ENCODE results near the gene EFTUD2.

EFTUD2 gene

DNA sequence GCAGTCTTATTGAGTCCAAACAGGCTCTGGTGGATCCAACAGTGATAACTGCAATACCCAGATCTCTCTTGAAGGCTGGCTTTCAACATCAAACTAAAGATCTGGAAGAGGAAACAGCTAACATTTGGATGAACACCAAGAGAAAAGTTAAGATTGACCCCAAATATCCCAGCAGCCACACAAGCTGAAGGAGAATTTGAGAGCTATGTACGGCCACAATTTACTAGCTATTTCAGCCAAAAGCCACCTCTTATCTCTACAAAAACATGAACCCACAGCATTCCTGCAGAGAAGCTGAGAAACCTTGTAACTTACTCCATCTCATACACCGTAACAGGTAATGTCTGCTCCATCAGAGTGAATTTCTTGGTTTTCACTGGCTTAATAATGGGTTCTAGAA, 14.3 kb downstream of the EFTUD2 start:
- Histone ChIP-seq H3K9me3 (no peaks in the 10 kb centered on the region), H3K27me3 (no peaks in the 10 kb centered on the region), H3K4me1 (no peaks in the 10 kb centered on the region), H3K4me3 (ENCODE audit: low read depth, low read length) (no peak overlapping the region), H3K36me3 (peaks cover 83% of the 10 kb centered on the region)
- DNase-seq: no peak
- TF ChIP-seq, protein P1, sequence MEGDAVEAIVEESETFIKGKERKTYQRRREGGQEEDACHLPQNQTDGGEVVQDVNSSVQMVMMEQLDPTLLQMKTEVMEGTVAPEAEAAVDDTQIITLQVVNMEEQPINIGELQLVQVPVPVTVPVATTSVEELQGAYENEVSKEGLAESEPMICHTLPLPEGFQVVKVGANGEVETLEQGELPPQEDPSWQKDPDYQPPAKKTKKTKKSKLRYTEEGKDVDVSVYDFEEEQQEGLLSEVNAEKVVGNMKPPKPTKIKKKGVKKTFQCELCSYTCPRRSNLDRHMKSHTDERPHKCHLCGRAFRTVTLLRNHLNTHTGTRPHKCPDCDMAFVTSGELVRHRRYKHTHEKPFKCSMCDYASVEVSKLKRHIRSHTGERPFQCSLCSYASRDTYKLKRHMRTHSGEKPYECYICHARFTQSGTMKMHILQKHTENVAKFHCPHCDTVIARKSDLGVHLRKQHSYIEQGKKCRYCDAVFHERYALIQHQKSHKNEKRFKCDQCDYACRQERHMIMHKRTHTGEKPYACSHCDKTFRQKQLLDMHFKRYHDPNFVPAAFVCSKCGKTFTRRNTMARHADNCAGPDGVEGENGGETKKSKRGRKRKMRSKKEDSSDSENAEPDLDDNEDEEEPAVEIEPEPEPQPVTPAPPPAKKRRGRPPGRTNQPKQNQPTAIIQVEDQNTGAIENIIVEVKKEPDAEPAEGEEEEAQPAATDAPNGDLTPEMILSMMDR (IDR thresholded peaks at IDR 0.05; ENCODE audit: low read depth, low read length): no peak

- no peak for DNase-seq
- Histone ChIP-seq H3K36me3 (peaks cover 95% of the 10 kb centered on the region), H3K4me1 (no peaks in the 10 kb centered on the region), H3K4me3 (ENCODE audit: low read depth, low read length) (no peak overlapping the region), H3K9me3 (no peaks in the 10 kb centered on the region), H3K27me3 (no peaks in the 10 kb centered on the region)
- TF ChIP-seq, protein P1 (IDR thresholded peaks at IDR 0.05; ENCODE audit: low read depth, low read length): no peak
These were observed 18.1 kb downstream of the EFTUD2 start for GRCh38 chr17:44881145-44881544.

- TF ChIP-seq, protein P1 (IDR thresholded peaks at IDR 0.05; ENCODE audit: low read depth, low read length): no peak
- no peak for DNase-seq
- no peak overlapping the region for H3K4me3 ChIP-seq (ENCODE audit: low read depth, low read length)
- H3K36me3 ChIP-seq: peaks cover 97% of the 10 kb centered on the region
- H3K9me3 ChIP-seq: no peaks in the 10 kb centered on the region
- no peaks in the 10 kb centered on the region for H3K27me3 ChIP-seq
- H3K4me1 ChIP-seq: no peaks in the 10 kb centered on the region
These were observed 19.2 kb downstream of the EFTUD2 start for GRCh38 chr17:44880062-44880461.

- H3K9me3 ChIP-seq: no peaks in the 10 kb centered on the region
- H3K36me3 ChIP-seq: peaks cover 96% of the 10 kb centered on the region
- no peak for DNase-seq
- H3K4me1 ChIP-seq: no peaks in the 10 kb centered on the region
- no peak overlapping the region for H3K4me3 ChIP-seq (ENCODE audit: low read depth, low read length)
- no peaks in the 10 kb centered on the region for H3K27me3 ChIP-seq
- TF ChIP-seq, protein P1 (IDR thresholded peaks at IDR 0.05; ENCODE audit: low read depth, low read length): no peak
These were observed 19.9 kb downstream of the EFTUD2 start for GRCh38 chr17:44879376-44879775.

DNA sequence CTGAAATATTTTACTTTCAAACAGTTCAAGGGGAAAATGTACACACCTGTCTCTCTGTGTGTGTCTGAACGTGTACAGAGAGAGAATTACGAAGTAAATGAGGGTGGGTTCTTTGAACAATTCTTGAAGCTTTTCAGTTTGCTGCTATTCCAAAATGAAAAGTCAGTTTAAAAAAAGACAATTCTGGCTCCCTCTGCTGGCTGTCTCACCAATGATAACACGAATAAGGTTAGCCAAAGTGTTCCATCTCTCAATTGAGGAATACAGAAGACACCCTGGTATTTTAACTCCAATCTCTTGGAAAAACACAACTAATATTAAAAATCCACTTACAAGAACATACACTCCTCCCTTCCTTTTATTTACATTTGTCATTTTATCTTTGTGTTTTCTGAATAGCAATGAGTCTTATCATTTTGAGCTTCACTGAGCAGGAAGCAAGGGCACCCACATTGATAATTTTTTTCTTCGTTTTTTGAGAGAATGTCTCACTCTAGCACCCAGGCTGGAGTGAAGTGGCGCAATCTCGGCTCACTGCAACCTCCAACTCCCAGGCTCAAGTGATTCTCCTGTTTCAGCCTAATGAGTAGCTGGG, 20.5 kb downstream of the EFTUD2 start:
- Histone ChIP-seq H3K9me3 (no peaks in the 10 kb centered on the region), H3K27me3 (no peaks in the 10 kb centered on the region), H3K4me1 (no peaks in the 10 kb centered on the region), H3K4me3 (ENCODE audit: low read depth, low read length) (no peak overlapping the region), H3K36me3 (peaks cover 94% of the 10 kb centered on the region)
- TF ChIP-seq, protein P1 (IDR thresholded peaks at IDR 0.05; ENCODE audit: low read depth, low read length): peak; percentile 79
- peak; percentile 56 for DNase-seq

- DNase-seq: no peak
- Histone ChIP-seq H3K4me1 (no peaks in the 10 kb centered on the region), H3K27me3 (no peaks in the 10 kb centered on the region), H3K36me3 (peaks cover 91% of the 10 kb centered on the region), H3K9me3 (no peaks in the 10 kb centered on the region), H3K4me3 (ENCODE audit: low read depth, low read length) (no peak overlapping the region)
- TF ChIP-seq, protein P1 (IDR thresholded peaks at IDR 0.05; ENCODE audit: low read depth, low read length): no peak
These were observed 22.1 kb downstream of the EFTUD2 start for GRCh38 chr17:44877121-44877520.

Measured in BE2C (cell line).